Germinal center (tissue), 1 donor: ENCODE measurements around the gene CFAP65.
A peak's percentile ranks its signal among the peaks of the same experiment; 100 is the strongest.

Experiments
- DNase-seq: peaks from one replicate; pipeline ENCODE4 v3.0.0; 2012; ENCODE audit warnings: mixed read lengths, low spot score

Gene CFAP65

GRCh38 chr2:219059725-219060682 lies 18.7 kb upstream of the CFAP65 start:
- no peak for DNase-seq

GRCh38 chr2:219059375-219059724 lies 18.0 kb upstream of the CFAP65 start:
- DNase-seq = no peak

- DNase-seq = no peak
These were observed 17.4 kb upstream of the CFAP65 start for GRCh38 chr2:219058541-219059374.

GRCh38 chr2:219057709-219058540 lies 16.6 kb upstream of the CFAP65 start:
- DNase-seq = peak; percentile 82

GRCh38 chr2:219056896-219057708 lies 15.8 kb upstream of the CFAP65 start:
- no peak for DNase-seq

GRCh38 chr2:219056176-219056895 lies 15.0 kb upstream of the CFAP65 start:
- DNase-seq = no peak

GRCh38 chr2:219054956-219055903 lies 13.9 kb upstream of the CFAP65 start:
- DNase-seq = no peak

- no peak for DNase-seq
These were observed 8.0 kb upstream of the CFAP65 start for GRCh38 chr2:219049282-219049681.

GRCh38 chr2:219045937-219046550 lies 4.7 kb upstream of the CFAP65 start:
- no peak for DNase-seq

- DNase-seq = no peak
These were observed 1.4 kb upstream of the CFAP65 start for GRCh38 chr2:219042750-219043149.

- no peak for DNase-seq
These were observed 841 bp upstream of the CFAP65 start for GRCh38 chr2:219042157-219042556.

- no peak for DNase-seq
These were observed 2.7 kb downstream of the CFAP65 start for GRCh38 chr2:219038600-219038999.

GRCh38 chr2:219037783-219038499 lies 3.4 kb downstream of the CFAP65 start:
- DNase-seq = no peak

GRCh38 chr2:219035942-219036341 lies 5.4 kb downstream of the CFAP65 start:
- DNase-seq = no peak

- DNase-seq = no peak
These were observed 6.5 kb downstream of the CFAP65 start for GRCh38 chr2:219034823-219035222.

- no peak for DNase-seq
These were observed 9.1 kb downstream of the CFAP65 start for GRCh38 chr2:219032051-219032745.

GRCh38 chr2:219031005-219031738 lies 10.1 kb downstream of the CFAP65 start:
- DNase-seq = no peak
